ENCODE measurements around the gene NTRK1. TPM values are rescaled to one million over a fixed set of nuclear protein-coding genes. Genes with fewer than 3 reads are reported as not detected.

The NTRK1 gene
- 10 to 100 TPM; 16.8 to 21.4 TPM for total RNA-seq

DNA sequence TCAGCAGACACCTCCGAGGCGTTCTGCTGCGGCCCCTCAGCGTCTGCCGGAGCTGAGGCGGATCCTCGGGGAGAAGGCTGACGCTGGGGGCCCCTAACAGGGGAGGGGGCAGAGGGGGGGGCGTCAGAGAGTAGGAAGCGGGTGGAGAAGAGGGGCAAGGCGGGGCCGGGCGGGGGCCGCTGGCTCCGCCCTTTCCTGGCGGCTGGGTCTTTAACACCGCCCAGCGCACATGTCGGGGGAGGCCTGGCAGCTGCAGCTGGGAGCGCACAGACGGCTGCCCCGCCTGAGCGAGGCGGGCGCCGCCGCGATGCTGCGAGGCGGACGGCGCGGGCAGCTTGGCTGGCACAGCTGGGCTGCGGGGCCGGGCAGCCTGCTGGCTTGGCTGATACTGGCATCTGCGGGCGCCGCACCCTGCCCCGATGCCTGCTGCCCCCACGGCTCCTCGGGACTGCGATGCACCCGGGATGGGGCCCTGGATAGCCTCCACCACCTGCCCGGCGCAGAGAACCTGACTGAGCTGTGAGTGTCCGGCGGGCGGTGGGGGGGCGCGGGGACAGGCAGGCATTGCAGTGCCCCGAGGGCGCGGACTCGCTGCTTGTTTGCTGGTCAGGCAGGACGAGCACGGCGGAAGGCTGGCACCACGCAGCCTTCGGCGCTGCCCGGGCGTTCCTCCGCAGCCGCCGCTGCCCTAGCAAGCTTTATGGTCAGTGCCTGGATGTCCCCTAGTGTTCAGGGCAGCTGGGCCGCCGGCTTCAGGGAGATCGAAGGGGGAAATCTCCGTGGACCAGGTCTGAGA, at the start of gene NTRK1:
NTRK1 (plus strand) TSS at position 238 of the 796 bp plus-strand sequence; CDS start at position 308, 70 bp downstream.
- Mint-ChIP-seq H3K9me3 (no peaks in the 10 kb centered on the region), H3K27ac (no peak within 1 kb of the TSS), H3K4me3 (peak within 1 kb of the TSS; percentile 86 to 91), H3K4me1 (ENCODE audit: low read depth) (peaks cover 60% of the 10 kb centered on the region), H3K27me3 (ENCODE audit: low read depth) (peaks cover 66% of the 10 kb centered on the region), H3K36me3 (ENCODE audit: insufficient read depth in 2 of 2) (peaks cover 0 to 2% of the 10 kb centered on the region in 2 donors)
- peak; percentile 75 to 77 for ATAC-seq (replicated peaks in 1 of 2)
- DNase-seq, result peak; percentile 65 to 74

DNA sequence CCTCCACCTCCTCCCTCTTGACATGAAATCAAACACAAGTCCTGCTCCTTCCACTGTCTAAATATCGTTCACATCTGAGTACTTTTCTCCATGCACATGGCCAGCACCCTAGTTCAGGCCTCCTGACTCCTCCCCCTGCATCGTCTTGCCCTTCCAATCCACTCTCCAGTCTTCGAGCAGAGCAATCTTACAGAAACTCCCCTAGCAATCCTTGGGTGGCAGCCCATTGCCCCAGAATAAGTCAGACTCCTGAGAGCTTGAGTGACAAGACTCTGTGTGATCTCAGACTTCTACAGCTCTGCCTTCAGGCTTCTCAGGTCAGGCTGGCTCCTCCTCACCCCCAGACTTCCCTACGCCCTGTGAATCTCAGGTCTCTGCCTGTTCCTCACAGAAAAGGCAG, 49.5 kb upstream of the NTRK1 start:
- Mint-ChIP-seq H3K4me1 (ENCODE audit: low read depth) (peaks cover 86% of the 10 kb centered on the region), H3K27me3 (ENCODE audit: low read depth) (no peaks in the 10 kb centered on the region), H3K27ac (peak overlapping the region; percentile 29), H3K36me3 (ENCODE audit: insufficient read depth in 2 of 2) (peaks cover 52 to 63% of the 10 kb centered on the region in 2 donors), H3K4me3 (peak overlapping the region; percentile 92 to 93), H3K9me3 (no peaks in the 10 kb centered on the region)
- DNase-seq (no peak), ATAC-seq (replicated peaks in 1 of 2) (no peak)

DNA sequence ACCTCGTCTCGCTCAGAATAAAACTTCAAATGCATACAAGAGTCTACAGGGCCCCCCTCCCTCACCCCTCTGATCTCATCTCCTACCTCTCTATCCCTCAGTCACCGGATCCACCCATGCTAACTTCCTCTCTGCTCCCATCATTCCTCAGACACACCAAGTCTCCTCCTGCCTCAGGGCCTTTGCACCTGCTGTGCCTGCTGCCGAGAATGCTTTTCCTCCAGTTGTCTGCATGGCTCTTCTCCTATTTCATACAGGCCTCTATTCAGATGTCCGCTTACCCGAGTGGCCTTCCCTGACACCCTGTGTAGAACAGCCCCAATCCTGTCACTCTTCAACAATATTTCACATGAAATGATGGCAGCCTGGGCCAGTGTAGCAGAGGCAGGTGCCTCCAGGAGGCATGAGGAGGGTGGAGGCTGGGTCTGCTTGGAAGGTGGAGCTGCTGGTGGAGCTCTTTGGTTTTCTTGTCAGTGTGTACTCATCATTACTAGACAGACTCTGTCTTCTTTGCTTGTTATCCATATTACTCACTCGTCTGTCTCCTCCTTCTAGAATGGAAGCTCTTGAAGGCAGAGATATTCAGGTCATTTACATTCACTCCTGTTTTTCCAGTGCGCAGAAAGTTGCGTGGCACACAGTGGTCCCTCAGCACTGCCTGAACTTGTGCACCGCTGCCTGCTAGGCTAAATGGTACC, 48.2 kb upstream of the NTRK1 start:
- no peak for ATAC-seq (replicated peaks in 1 of 2)
- H3K36me3 Mint-ChIP-seq (ENCODE audit: insufficient read depth in 2 of 2), result peaks cover 53 to 56% of the 10 kb centered on the region in 2 donors
- peak overlapping the region; percentile 92 to 93 for H3K4me3 Mint-ChIP-seq
- no peaks in the 10 kb centered on the region for H3K27me3 Mint-ChIP-seq (ENCODE audit: low read depth)
- DNase-seq, result no peak
- peak overlapping the region; percentile 29 for H3K27ac Mint-ChIP-seq
- H3K4me1 Mint-ChIP-seq (ENCODE audit: low read depth), result peaks cover 83% of the 10 kb centered on the region
- no peaks in the 10 kb centered on the region for H3K9me3 Mint-ChIP-seq

DNA sequence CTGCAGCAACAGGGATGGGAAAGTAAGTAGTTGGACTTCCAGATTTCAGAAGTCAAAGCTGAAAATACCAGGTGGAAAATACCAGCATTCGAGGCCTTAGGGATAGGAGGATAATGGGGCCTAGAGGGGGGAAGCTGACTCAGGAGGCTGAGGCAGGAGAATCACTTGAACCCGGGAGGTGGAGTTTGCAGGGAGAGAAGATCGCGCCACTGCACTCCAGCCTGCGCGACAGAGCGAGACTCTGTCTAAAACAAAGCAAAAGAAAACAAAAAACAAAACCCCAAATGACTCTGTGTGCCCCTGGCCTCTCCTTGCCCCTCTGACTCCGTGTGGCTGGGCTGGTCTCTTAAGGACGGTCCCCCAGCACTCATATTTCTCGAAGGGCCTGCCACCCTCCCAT, 47.4 kb upstream of the NTRK1 start:
- no peaks in the 10 kb centered on the region for H3K9me3 Mint-ChIP-seq
- peak overlapping the region; percentile 29 for H3K27ac Mint-ChIP-seq
- peaks cover 83% of the 10 kb centered on the region for H3K4me1 Mint-ChIP-seq (ENCODE audit: low read depth)
- no peak for ATAC-seq (replicated peaks in 1 of 2)
- peak overlapping the region; percentile 92 to 93 for H3K4me3 Mint-ChIP-seq
- peaks cover 45 to 47% of the 10 kb centered on the region in 2 donors for H3K36me3 Mint-ChIP-seq (ENCODE audit: insufficient read depth in 2 of 2)
- no peak for DNase-seq
- no peaks in the 10 kb centered on the region for H3K27me3 Mint-ChIP-seq (ENCODE audit: low read depth)

DNA sequence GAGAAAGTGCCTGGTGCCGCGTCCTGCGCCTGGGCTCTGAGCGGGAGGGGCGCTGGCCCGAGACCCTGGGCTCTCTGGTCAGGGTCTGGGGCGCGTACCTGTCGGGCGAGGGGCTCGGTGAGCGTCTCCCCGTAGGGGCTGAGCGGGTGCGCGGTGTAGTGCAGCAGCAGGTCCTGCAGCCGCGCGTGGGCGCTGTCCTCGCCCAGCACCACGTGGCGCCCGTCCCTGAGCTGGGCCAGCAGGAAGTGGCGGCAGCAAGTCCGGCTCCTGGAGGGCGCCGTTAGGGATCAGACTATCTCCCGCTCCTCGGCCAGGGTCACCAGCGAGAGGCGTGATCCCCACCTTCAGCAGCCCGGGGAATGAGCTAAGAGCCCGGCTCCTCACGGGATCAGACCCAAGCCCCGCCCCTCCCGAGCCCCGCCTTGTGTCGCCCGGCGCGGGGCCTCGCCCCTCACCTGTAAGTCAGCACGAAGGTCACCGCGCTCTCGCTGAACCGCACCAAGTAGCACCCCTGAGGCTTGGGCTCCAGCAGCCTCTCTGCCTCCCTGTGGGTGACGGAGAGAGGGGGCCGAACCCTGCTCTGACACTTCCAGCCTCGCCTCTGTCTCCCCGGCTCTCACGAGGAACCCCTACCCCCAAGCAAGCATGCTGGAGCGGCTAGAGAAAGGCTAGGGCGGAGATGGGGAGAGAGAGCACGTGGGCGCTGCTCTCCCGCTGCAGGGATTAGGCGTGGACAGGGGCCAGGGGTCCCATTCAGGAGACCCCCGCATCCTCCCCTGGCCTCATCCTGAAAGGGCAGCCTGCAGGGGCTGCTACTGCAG, 46.7 kb upstream of the NTRK1 start:
- ATAC-seq (replicated peaks in 1 of 2) (peak; percentile 32 to 41), DNase-seq (peak; percentile 61 to 67)
- Mint-ChIP-seq H3K9me3 (no peaks in the 10 kb centered on the region), H3K27me3 (ENCODE audit: low read depth) (no peaks in the 10 kb centered on the region), H3K4me1 (ENCODE audit: low read depth) (peaks cover 83% of the 10 kb centered on the region), H3K4me3 (peak overlapping the region; percentile 92 to 93), H3K27ac (peak overlapping the region; percentile 97), H3K36me3 (ENCODE audit: insufficient read depth in 2 of 2) (peaks cover 44 to 45% of the 10 kb centered on the region in 2 donors)

DNA sequence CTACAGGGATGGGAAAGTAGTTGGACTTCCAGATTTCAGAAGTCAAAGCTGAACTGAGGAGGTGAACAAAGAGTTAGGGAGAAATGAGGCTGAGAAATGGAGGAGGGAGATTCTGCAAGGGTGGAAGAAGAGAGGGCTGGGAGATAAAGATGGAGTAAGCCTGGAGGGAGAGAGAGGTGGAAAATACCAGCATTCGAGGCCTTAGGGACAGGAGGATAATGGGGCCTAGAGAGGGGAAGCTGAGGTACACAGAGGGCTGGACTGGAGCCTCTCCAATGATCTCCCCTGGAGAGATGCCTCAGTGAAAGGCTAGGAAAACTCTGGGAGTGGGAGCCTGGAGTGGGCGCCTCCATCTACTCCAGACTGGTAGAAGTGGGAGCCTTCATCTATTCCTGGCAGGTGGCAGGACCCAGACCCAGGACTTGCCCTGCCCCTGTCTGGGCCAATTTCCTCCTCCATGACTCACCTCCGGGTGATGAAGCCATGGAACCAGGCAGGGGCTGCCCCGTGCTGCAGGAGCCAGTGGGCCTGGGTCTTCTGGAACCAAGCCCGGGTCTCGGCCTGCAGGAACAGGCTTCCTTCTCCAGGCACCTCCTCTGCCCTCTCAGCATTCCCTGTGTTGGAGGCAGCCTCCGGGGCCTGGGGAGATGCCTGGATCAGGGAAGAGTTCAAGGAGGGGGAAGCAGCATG, 45.9 kb upstream of the NTRK1 start:
- Mint-ChIP-seq H3K27me3 (ENCODE audit: low read depth) (no peaks in the 10 kb centered on the region), H3K4me1 (ENCODE audit: low read depth) (peaks cover 76% of the 10 kb centered on the region), H3K4me3 (peak overlapping the region; percentile 92 to 93), H3K9me3 (no peaks in the 10 kb centered on the region), H3K27ac (peak overlapping the region; percentile 97), H3K36me3 (ENCODE audit: insufficient read depth in 2 of 2) (peaks cover 44% of the 10 kb centered on the region in 2 donors)
- peak in 1 of 2 donors; percentile 26 for ATAC-seq (replicated peaks in 1 of 2)
- peak; percentile 57 to 66 for DNase-seq

DNA sequence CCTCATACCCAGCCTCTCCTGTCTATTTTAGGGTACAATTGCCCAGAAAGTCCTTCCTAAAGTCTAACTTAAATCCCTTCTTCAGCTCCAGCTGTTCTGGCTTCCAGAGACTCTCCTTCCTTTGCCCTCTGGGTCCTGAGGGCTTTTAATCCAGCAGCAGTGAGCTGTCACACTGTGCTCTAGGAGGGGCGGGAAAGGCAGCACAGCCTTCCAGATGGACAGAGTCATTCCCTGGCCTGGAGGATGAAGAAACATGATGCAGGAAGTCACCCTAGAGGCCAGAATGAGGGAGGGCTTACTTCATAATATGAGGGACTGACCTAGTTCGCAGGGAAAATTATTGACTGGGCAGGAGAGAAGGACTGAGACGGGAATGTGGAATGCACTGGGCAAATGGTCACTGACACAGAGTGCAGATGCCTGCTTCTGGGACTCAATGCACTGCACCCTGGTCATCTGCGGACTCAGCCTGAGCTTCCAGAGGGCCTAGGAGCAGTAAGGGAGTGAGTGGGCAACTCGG, 45.3 kb upstream of the NTRK1 start:
- Mint-ChIP-seq H3K36me3 (ENCODE audit: insufficient read depth in 2 of 2) (peaks cover 43% of the 10 kb centered on the region in 2 donors), H3K4me1 (ENCODE audit: low read depth) (peaks cover 69% of the 10 kb centered on the region), H3K27me3 (ENCODE audit: low read depth) (no peaks in the 10 kb centered on the region), H3K4me3 (peak overlapping the region; percentile 92 to 93), H3K9me3 (no peaks in the 10 kb centered on the region), H3K27ac (peak overlapping the region; percentile 97)
- ATAC-seq (replicated peaks in 1 of 2) (no peak), DNase-seq (no peak)

DNA sequence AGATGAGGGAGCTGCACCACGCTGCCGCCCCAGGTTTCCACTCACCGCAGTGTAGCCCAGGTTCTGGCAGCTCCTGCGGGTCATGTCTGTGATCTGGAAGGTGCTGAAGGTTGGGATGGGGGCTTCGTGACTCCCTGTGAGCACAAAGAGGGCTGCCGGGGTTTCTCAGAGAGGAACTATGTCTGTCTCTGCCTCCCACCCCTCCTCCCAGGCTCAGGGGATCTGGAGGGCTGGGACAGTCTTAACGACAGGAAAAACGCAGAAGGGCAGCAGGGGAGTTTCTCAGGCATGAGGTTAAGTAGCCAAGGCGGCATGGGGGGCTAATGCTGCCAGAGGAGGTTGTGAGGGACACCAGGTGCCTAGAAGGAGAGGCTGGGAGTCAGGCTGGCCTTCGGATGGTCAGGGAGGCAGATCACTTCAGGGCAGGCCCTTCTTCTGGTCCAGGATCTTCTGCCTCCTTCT, 44.7 kb upstream of the NTRK1 start:
- Mint-ChIP-seq H3K27ac (peak overlapping the region; percentile 97), H3K9me3 (peaks cover 4 to 6% of the 10 kb centered on the region in 2 donors), H3K27me3 (ENCODE audit: low read depth) (no peaks in the 10 kb centered on the region), H3K4me1 (ENCODE audit: low read depth) (peaks cover 71% of the 10 kb centered on the region), H3K4me3 (peak overlapping the region; percentile 92 to 93), H3K36me3 (ENCODE audit: insufficient read depth in 2 of 2) (peaks cover 45 to 46% of the 10 kb centered on the region in 2 donors)
- ATAC-seq (replicated peaks in 1 of 2), result no peak
- DNase-seq, result no peak

DNA sequence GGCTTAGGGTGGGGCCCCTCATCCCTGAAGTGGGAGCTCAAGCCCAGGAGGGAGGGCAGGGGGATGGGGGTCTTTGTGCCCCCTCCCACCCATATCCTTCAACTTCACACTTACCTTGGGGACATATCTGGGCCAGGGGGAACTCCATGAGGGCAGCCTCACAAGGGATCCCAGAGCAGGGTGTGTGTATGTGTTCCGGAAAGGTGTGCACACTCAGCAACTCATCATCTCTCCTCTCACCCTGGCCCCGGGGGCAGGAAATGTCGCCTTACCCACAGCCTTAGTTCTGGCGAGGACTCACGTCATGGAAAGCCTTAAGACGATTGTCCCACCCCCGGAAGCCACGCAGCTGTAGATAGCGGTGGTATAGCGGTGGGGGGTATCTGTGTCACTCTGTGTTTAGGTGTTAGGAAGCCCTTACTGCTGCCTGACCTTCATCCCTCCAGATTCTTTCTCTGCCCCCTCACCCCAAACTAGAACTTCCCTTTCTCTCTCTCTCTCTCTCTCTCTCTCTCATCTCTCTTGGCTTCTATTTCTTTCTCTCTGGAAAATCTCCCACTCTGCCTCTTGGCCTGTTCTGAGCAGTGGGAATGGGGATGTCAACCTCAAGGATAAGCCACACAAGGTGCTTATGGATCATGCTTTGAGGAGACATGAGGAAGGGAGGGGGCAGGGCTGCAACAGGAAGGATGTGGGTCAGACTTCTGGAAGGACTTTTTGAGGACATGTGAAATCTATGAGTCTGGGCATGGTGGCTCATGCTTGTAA, 43.9 kb upstream of the NTRK1 start, which contains the start of gene SH2D2A:
SH2D2A (minus strand) TSS at position 288 of the 768 bp plus-strand sequence; CDS start at position 148, 140 bp downstream.
- H3K4me3 Mint-ChIP-seq, result peak within 1 kb of the TSS; percentile 92 to 93
- DNase-seq, result peak; percentile 95
- peaks cover 39 to 43% of the 10 kb centered on the region in 2 donors for H3K36me3 Mint-ChIP-seq (ENCODE audit: insufficient read depth in 2 of 2)
- H3K27me3 Mint-ChIP-seq (ENCODE audit: low read depth), result no peaks in the 10 kb centered on the region
- peak; percentile 92 to 95 for ATAC-seq (replicated peaks in 1 of 2)
- peak within 1 kb of the TSS; percentile 97 for H3K27ac Mint-ChIP-seq
- H3K4me1 Mint-ChIP-seq (ENCODE audit: low read depth), result peaks cover 71% of the 10 kb centered on the region
- peaks cover 7 to 9% of the 10 kb centered on the region in 2 donors for H3K9me3 Mint-ChIP-seq

DNA sequence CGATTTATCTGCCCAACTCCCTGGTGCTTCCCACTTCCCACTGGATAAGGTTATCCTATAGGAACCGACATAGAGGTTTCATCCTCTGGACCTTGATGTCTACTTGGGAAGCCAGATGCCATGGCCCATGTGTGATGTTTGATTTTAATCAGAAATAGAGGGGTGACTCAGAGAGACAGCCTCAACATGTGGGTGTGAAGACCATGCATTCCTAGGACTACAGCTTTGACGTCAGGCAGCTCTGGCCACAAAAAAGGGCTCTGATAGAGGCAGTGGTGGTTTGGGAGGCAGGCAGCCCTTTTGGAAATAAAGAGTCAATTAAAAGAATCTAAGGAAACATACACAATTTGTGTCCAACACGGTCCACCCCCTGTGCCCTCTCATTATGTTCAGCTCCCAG, 38.9 kb upstream of the NTRK1 start:
- ATAC-seq (replicated peaks in 1 of 2) (peak; percentile 92), DNase-seq (peak; percentile 68 to 73)
- peak overlapping the region; percentile 74 for H3K27ac Mint-ChIP-seq
- H3K27me3 Mint-ChIP-seq (ENCODE audit: low read depth), result no peaks in the 10 kb centered on the region
- H3K36me3 Mint-ChIP-seq (ENCODE audit: insufficient read depth in 2 of 2), result peaks cover 6 to 10% of the 10 kb centered on the region in 2 donors
- H3K4me3 Mint-ChIP-seq, result peak overlapping the region; percentile 60 to 62
- H3K9me3 Mint-ChIP-seq, result peaks cover 7 to 11% of the 10 kb centered on the region in 2 donors
- peaks cover 49% of the 10 kb centered on the region for H3K4me1 Mint-ChIP-seq (ENCODE audit: low read depth)

DNA sequence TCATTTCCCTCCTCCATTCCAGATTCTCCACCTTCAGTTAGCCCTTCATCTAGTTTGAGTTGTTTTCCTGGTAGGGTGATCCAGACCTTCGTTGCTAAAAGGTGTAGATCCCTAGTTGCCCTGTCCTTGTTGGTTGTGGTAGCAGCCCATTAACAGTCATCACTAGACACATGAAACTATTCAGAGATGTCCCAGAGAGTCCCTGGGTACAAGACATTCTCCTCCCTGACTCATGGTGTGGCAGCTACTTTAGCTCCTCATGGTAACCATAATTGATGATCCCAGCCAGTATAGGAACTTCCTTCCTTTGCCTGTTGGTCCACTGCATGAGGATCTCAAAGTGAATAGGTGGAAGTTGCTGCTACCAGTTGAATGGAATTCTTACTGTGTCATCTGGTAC, 38.0 kb upstream of the NTRK1 start:
- peaks cover 43% of the 10 kb centered on the region for H3K4me1 Mint-ChIP-seq (ENCODE audit: low read depth)
- H3K36me3 Mint-ChIP-seq (ENCODE audit: insufficient read depth in 2 of 2), result peaks cover 5 to 10% of the 10 kb centered on the region in 2 donors
- peaks cover 7 to 11% of the 10 kb centered on the region in 2 donors for H3K9me3 Mint-ChIP-seq
- no peaks in the 10 kb centered on the region for H3K27me3 Mint-ChIP-seq (ENCODE audit: low read depth)
- DNase-seq (no peak), ATAC-seq (replicated peaks in 1 of 2) (peak; percentile 26 to 38)
- H3K27ac Mint-ChIP-seq, result peak overlapping the region; percentile 17
- H3K4me3 Mint-ChIP-seq, result peak overlapping the region; percentile 35 to 40
